Activated CD4-positive, alpha-beta memory T cell treated with anti-CD3 and anti-CD28 coated beads for 36 hours (primary cell): Measurements from ENCODE around the gene CLPSL2. TPM values are rescaled to one million over a fixed set of nuclear protein-coding genes. Genes with fewer than 3 reads are reported as not detected.
A peak's percentile ranks its signal among the peaks of the same experiment; 100 is the strongest.

Experiments
- CTCF ChIA-PET: fragments of 350-600 bp; sonication (Branson Sonifier 250); formaldehyde crosslinking; loops from one replicate; lab custom pipeline; 2021; ENCODE audit warnings: antibody characterized with exemption, inconsistent platforms; lab: Charles Lee
- POLR2A ChIA-PET: fragments of 350-600 bp; sonication (Branson Sonifier 250); formaldehyde crosslinking; loops from one replicate; lab custom pipeline; 2021; ENCODE audit warnings: antibody characterized with exemption; lab: Charles Lee
- DNase-seq: peaks from one replicate; pipeline ENCODE4 v3.0.0-alpha.2; 2020
- H3K27ac Mint-ChIP-seq: one replicate; pipeline ENCODE4 v1.8.0; 2021; ENCODE audit warnings: mixed read lengths
- H3K27me3 Mint-ChIP-seq: one replicate; pipeline ENCODE4 v1.8.0; 2021; ENCODE audit warnings: mixed read lengths
- H3K36me3 Mint-ChIP-seq: one replicate; pipeline ENCODE4 v1.8.0; 2021; ENCODE audit warnings: mixed read lengths
- H3K4me1 Mint-ChIP-seq: one replicate; pipeline ENCODE4 v1.8.0; 2021; ENCODE audit warnings: low read depth, mixed read lengths
- H3K4me3 Mint-ChIP-seq: one replicate; pipeline ENCODE4 v1.8.0; 2021; ENCODE audit warnings: mild to moderate bottlenecking, mixed read lengths
- H3K9me3 Mint-ChIP-seq: one replicate; pipeline ENCODE4 v1.8.0; 2021; ENCODE audit warnings: mixed read lengths
- intact Hi-C: fragments of 100-400 bp; cut with micrococcal nuclease; formaldehyde crosslinking; loops from one replicate; pipeline ENCODE4 v1.15.1; 2023
- total RNA-seq, 2 experiments: library from RNA; stranded (reverse); gene quantifications; one replicate each; pipeline ENCODE4 v1.2.3, GENCODE V29; 2021

Gene CLPSL2
- total RNA-seq, 2 experiments from 2014 or later, result not detected

DNA sequence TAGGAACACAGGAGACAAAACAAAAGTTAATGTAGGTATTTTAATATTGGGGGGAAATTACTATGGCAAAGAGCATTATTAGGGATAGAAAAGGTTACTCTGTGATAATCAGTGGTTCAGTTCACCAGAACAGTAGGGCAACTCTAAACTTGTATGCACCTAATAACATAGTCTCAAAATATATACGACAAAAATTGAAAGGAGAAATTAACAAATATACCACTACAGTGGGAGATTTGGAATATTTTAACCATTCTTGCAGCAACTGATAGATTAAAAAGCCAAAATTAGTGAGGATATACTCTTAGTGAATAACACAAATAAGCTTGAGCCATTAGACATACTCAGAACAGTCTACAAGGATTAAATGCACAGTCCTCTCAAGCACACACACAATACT lies 28.5 kb upstream of the CLPSL2 start:
- intact Hi-C loops, result no loop called here
- Mint-ChIP-seq H3K36me3 (no peaks in the 10 kb centered on the region), H3K9me3 (peaks cover 7% of the 10 kb centered on the region), H3K27ac (no peak overlapping the region), H3K27me3 (peaks cover 2% of the 10 kb centered on the region), H3K4me1 (peaks cover 22% of the 10 kb centered on the region), H3K4me3 (no peak overlapping the region)
- DNase-seq, result no peak
- ChIA-PET CTCF (interaction anchor here (1.5 kb wide), 1 partner anchor 11 kb away, joined by 3 read pairs; the partner anchor contains the start of gene ARMC12), POLR2A (no interaction called here)

DNA sequence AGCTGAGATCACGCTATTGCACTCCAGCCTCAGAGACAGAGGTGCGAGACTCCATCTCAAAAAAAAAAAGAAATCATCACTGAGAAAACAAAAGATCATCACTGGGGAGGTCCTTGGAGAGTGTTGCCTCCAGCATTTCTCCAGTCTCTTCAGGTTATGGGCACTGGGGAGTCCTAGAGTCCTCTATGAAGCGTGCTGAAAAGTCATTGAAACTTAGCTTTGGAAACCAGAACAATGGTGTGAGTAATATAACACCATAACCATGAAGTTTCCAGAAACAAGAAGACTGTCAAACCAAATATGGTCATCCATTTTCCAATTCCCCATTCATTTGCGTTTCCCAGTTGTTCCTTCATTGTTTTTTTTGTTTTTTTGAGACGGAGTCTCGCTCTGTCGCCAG lies 25.8 kb upstream of the CLPSL2 start:
- no peaks in the 10 kb centered on the region for H3K36me3 Mint-ChIP-seq
- ChIA-PET CTCF (interaction anchor here (1.0 to 3.0 kb wide), 2 partner anchors 14 to 198 kb away, joined by 6 to 15 read pairs; partner anchors contain the start of gene ARMC12), POLR2A (no interaction called here)
- H3K27me3 Mint-ChIP-seq, result peaks cover 2% of the 10 kb centered on the region
- no peak overlapping the region for H3K4me3 Mint-ChIP-seq
- no peak for DNase-seq
- intact Hi-C loops, result loop anchor here (10.0 kb wide), 1 partner anchor 204 kb away; no protein-coding TSS in a partner anchor
- no peak overlapping the region for H3K27ac Mint-ChIP-seq
- peaks cover 7% of the 10 kb centered on the region for H3K9me3 Mint-ChIP-seq
- peaks cover 22% of the 10 kb centered on the region for H3K4me1 Mint-ChIP-seq

DNA sequence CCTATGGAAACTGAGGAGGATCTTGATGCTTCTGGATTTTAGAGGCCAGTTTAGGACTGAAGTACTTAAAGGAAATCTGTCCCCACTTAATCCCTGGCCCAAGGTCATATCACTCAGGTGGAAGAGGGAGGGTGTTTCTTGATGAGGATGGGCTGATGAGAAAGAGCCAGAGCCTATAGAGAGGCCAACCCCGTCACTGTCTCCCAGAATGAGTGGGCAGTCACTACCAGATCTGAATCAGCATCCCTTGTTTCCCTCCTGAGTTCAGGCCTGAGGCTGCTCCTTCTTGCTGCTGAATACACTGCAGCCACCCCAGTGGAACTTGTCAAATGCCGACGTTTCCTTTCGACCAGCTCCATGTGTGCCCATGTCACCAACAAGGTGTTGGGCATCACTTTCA lies 24.8 kb upstream of the CLPSL2 start:
- peak overlapping the region; percentile 31 for H3K27ac Mint-ChIP-seq
- no peak overlapping the region for H3K4me3 Mint-ChIP-seq
- no peaks in the 10 kb centered on the region for H3K36me3 Mint-ChIP-seq
- ChIA-PET CTCF (interaction anchor here (1.0 to 3.0 kb wide), 3 partner anchors 15 to 228 kb away, joined by 3 to 15 read pairs (median 3); partner anchors contain the start of gene ARMC12), POLR2A (interaction anchor here (1.2 kb wide), 1 partner anchor 15 kb away, joined by 4 read pairs; the partner anchor contains the start of gene ARMC12)
- peak; percentile 82 for DNase-seq
- peaks cover 2% of the 10 kb centered on the region for H3K27me3 Mint-ChIP-seq
- H3K9me3 Mint-ChIP-seq, result peaks cover 7% of the 10 kb centered on the region
- H3K4me1 Mint-ChIP-seq, result peaks cover 22% of the 10 kb centered on the region
- intact Hi-C loops, result loop anchor here (10.0 kb wide), 1 partner anchor 203 kb away; no protein-coding TSS in a partner anchor

DNA sequence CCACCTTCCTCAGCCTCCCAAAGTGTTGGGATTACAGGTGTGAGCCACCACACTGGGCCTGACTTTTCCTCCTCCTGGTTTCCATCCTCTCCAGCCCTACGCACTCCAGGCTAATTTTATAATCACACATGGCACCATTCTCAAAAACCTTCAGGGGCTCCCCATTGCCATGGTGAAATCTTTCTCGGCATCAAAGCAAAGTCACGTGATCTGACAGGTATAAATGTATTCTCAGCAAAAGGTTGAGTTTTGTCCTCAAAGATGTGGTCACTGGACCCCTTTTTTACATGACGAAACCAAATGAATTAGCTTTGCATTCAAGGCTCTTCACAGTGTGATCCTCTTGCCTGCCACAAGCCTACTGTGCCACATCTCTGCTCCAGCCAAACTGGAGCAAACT lies 24.1 kb upstream of the CLPSL2 start:
- intact Hi-C loops, result loop anchor here (10.0 kb wide), 1 partner anchor 202 kb away; no protein-coding TSS in a partner anchor
- POLR2A ChIA-PET, result interaction anchor here (0.7 to 1.2 kb wide), 2 partner anchors 16 to 551 kb away, joined by 3 to 4 read pairs; partner anchors contain the start of gene ARMC12
- Mint-ChIP-seq H3K27ac (no peak overlapping the region), H3K4me1 (peaks cover 22% of the 10 kb centered on the region), H3K4me3 (no peak overlapping the region), H3K36me3 (no peaks in the 10 kb centered on the region), H3K9me3 (peaks cover 7% of the 10 kb centered on the region), H3K27me3 (peaks cover 4% of the 10 kb centered on the region)
- no peak for DNase-seq
- CTCF ChIA-PET, result interaction anchor here (1.4 to 3.0 kb wide), 2 partner anchors 16 to 229 kb away, joined by 3 to 15 read pairs; partner anchors contain the start of gene ARMC12

DNA sequence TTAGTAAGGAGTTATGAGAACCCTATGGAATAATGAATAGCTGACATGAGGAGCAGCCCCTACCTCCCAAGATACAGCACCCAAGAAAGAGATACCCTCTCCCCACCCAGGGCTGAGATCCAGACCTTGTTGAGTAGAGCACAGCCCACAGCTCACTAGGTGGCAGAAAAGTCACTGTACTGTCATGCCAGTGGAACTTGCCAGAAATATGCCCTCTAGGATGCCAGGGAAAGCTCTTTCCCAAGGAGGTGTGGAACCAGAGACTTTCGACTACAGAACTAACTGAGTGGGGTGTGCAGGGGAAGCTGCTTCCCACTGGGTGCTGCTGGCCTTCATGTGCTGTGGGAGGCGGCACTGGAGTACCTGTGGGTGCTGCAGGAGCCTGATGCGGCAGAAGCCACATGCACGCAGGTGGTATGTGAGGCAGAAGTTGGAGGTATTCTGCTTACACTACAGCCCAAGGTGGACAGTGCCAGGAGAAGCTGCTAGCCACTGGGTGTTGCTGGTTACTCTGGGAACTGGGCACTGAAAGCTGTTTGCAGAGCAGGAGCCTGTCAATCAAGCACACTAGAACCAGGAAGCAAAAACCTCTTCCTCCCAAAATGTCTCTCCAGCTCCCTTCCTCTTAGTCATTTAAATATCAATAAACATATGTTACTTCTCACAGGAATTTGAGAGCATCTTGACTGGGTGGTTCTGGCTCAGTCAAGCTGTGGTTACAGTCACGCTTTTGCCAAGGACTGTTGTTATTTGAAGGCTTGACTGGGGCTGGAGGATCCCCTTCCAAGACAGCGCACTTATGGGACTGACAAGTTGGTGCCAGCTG lies 21.7 kb upstream of the CLPSL2 start:
- CTCF ChIA-PET, result interaction anchor here (1.4 to 1.9 kb wide), 4 partner anchors 170 to 232 kb away, joined by 3 to 5 read pairs (median 4); no protein-coding TSS in a partner anchor
- Mint-ChIP-seq H3K4me3 (no peak overlapping the region), H3K27ac (no peak overlapping the region), H3K36me3 (no peaks in the 10 kb centered on the region), H3K27me3 (peaks cover 11% of the 10 kb centered on the region), H3K4me1 (peaks cover 22% of the 10 kb centered on the region), H3K9me3 (no peaks in the 10 kb centered on the region)
- intact Hi-C loops, result loop anchor here (10.0 kb wide), 1 partner anchor 200 kb away; no protein-coding TSS in a partner anchor
- POLR2A ChIA-PET, result no interaction called here
- no peak for DNase-seq

DNA sequence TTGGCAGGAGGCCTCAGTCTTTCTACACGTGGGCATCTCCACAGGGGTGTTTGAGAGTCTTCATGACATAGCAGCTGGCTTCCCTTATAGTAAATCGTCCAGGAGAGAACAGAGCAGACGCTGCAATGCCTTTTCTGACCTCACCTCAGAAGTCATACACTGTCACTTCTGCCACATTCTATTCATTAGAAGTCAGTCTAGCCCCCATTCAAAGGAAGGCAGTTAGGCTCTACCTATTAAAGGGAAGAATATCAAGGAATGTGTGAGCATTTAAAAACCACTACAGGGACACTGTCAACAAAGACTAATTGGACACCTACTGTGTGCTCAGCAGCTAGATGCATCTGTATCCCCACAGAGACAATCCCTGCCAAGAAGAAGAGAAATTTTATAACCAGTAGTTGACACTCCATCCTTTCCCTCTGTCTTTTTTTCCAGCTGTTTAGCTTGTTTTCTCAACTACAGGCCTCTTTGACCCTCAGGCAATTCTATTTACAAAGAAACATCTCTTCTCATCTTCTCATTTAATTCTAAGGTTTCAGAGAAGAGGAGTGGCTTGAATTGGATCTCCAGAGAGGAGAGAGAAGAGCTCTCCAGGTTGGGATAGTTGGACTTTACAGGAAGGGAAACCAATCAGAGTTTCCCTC lies 21.0 kb upstream of the CLPSL2 start:
- no peak for DNase-seq
- intact Hi-C loops, result loop anchor here (10.0 kb wide), 1 partner anchor 199 kb away; no protein-coding TSS in a partner anchor
- no peaks in the 10 kb centered on the region for H3K36me3 Mint-ChIP-seq
- H3K9me3 Mint-ChIP-seq, result no peaks in the 10 kb centered on the region
- no peak overlapping the region for H3K4me3 Mint-ChIP-seq
- ChIA-PET CTCF (interaction anchor here (1.4 to 1.9 kb wide), 4 partner anchors 171 to 233 kb away, joined by 3 to 5 read pairs (median 4); no protein-coding TSS in a partner anchor), POLR2A (no interaction called here)
- H3K27ac Mint-ChIP-seq, result no peak overlapping the region
- H3K27me3 Mint-ChIP-seq, result peaks cover 15% of the 10 kb centered on the region
- H3K4me1 Mint-ChIP-seq, result peaks cover 19% of the 10 kb centered on the region

DNA sequence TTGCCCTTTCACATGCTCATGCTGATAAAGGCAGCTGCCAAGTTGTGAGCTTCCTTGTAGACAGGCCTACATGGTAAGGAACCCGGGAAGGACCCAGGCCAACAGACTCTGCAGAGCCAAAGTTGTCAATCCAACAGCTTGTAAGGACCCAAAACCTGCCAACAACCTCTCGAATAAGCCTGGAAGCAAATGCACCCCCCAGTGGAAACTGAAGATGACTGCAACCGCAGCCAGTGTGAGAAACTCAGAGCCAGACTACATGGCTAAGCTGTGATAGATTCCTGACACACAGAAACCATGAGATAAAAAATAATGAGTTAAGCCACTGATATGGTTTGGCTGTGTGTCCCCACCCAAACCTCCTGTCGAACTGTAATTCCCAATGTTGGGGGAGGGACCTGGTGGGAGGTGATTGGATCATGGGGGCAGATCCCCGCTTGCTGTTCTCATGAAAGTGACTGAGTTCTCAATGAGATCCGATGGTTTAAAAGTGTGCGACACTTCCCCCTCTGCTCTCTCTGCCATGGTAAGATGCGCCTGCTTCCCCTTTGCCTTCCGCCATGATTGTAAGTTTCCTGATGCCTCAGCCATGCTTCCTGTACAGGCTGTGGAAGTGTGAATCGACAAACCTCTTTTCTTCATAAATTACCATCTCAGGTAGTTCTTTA lies 18.8 kb upstream of the CLPSL2 start:
- Mint-ChIP-seq H3K27ac (no peak overlapping the region), H3K4me3 (no peak overlapping the region), H3K27me3 (peaks cover 25% of the 10 kb centered on the region), H3K4me1 (no peaks in the 10 kb centered on the region), H3K36me3 (no peaks in the 10 kb centered on the region), H3K9me3 (no peaks in the 10 kb centered on the region)
- intact Hi-C loops, result loop anchor here (10.0 kb wide), 1 partner anchor 197 kb away; no protein-coding TSS in a partner anchor
- POLR2A ChIA-PET, result no interaction called here
- DNase-seq, result peak; percentile 31
- CTCF ChIA-PET, result interaction anchor here (0.6 to 1.4 kb wide), 5 partner anchors 22 to 554 kb away, joined by 3 read pairs; no protein-coding TSS in a partner anchor

DNA sequence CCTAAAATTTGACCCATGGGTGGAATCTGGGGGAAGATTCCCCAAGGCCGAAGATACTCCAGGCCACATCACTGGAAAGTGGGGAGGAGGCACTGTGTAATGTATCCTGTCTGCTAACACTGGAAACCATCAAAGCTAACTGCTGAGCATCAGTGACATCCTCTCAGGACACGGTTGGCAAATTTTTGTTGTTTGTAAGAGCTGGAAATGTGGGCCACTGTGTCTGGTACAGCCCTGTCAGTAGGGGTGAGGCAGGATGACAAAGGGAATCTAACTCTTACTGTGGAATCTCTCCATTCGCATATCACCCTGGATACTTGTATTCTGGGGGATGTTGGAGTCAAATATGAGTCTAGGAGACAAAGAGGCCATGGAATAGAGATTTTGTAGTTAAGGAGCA lies 17.0 kb upstream of the CLPSL2 start:
- no peak overlapping the region for H3K4me3 Mint-ChIP-seq
- H3K27ac Mint-ChIP-seq, result no peak overlapping the region
- no peaks in the 10 kb centered on the region for H3K36me3 Mint-ChIP-seq
- POLR2A ChIA-PET, result no interaction called here
- peaks cover 44% of the 10 kb centered on the region for H3K27me3 Mint-ChIP-seq
- CTCF ChIA-PET, result no interaction called here
- H3K4me1 Mint-ChIP-seq, result peaks cover 8% of the 10 kb centered on the region
- no peaks in the 10 kb centered on the region for H3K9me3 Mint-ChIP-seq
- DNase-seq, result no peak
- intact Hi-C loops, result loop anchor here (10.0 kb wide), 1 partner anchor 195 kb away; no protein-coding TSS in a partner anchor

DNA sequence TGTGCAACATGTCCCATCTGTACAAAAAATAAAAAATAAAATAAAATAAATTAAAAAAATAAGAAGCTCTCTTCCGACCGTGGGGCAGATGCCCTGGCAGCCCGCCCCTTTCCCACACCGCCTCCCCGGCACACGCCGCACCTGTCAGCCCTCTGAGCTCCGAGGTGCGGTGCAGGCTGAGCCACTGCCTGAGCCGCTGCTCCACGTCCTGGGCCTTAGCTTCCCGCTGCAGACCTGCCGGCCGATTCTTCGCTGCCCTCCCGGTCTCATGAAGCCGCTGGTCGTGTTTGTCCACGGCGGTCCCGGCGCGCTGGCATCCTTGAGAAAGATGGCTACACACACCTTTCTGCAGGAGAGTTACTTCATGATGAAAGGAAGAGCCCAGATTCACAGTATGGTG lies 10.7 kb upstream of the CLPSL2 start:
- POLR2A ChIA-PET, result no interaction called here
- no peak for DNase-seq

DNA sequence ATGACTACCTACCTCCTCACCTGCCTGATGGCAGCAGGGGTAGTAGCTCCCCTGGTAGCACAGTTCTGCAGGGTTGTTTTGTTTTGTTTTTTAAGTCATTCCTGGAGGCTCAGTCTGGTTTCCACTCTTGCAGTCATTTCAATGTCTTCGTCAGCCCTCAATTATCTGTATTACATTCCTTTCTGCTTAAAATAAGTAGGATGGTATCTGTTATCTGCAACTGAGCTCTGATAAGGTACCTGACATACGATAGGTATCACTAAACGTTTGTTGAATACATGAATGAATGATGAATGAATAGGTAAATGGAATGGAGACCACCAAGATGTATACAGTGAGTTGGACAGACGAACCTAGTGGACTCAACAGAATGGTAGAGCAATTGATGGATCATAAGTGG lies 7.2 kb upstream of the CLPSL2 start:
- ChIA-PET POLR2A (no interaction called here), CTCF (no interaction called here)
- Mint-ChIP-seq H3K27ac (no peak overlapping the region), H3K9me3 (no peaks in the 10 kb centered on the region), H3K36me3 (no peaks in the 10 kb centered on the region), H3K27me3 (peaks cover 8% of the 10 kb centered on the region), H3K4me1 (peaks cover under 1% of the 10 kb centered on the region), H3K4me3 (no peak overlapping the region)
- intact Hi-C loops, result no loop called here
- DNase-seq, result no peak

More for the DNA sequence above, 10.7 kb upstream of the CLPSL2 start:
- CTCF ChIA-PET, result no interaction called here
- peaks cover 29% of the 10 kb centered on the region for H3K27me3 Mint-ChIP-seq
- peaks cover 8% of the 10 kb centered on the region for H3K4me1 Mint-ChIP-seq
- H3K4me3 Mint-ChIP-seq, result no peak overlapping the region
- H3K9me3 Mint-ChIP-seq, result no peaks in the 10 kb centered on the region
- no peak overlapping the region for H3K27ac Mint-ChIP-seq
- intact Hi-C loops, result no loop called here
- H3K36me3 Mint-ChIP-seq, result no peaks in the 10 kb centered on the region

DNA sequence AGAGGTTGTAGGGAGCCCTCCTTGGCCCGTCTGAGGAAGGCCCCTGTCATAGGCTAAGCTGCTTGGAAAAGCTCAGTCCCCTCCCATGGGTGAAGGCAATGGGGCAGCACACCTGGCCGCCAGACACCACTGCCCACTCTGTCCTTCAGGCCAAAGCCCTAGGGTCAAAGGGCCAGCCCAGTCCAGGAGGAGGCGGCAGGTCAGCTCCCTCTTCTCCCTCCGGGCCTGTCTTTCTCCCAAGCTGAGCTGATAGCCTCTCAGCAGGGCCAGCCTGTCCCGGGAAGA lies 5.1 kb upstream of the CLPSL2 start:
- DNase-seq, result no peak
- CTCF ChIA-PET, result no interaction called here

More for the DNA sequence above, 5.1 kb upstream of the CLPSL2 start:
- Mint-ChIP-seq H3K27me3 (peaks cover 15% of the 10 kb centered on the region), H3K27ac (no peak overlapping the region), H3K9me3 (no peaks in the 10 kb centered on the region), H3K4me3 (no peak overlapping the region), H3K4me1 (no peaks in the 10 kb centered on the region), H3K36me3 (no peaks in the 10 kb centered on the region)
- intact Hi-C loops, result no loop called here
- POLR2A ChIA-PET, result no interaction called here
